OCI-LY7 (cell line): ENCODE data around the gene MPC1. TPM values are rescaled to one million over a fixed set of nuclear protein-coding genes. Genes with fewer than 3 reads are reported as not detected.
"Not testable (repeated sequence)": the region's sequence is repeated elsewhere in the genome, so short reads cannot be mapped to it uniquely, and the experiment has no call there.

Experiments
- BruUV-seq: library from RNA; stranded (reverse); fragments of 400-500 nt; replicated peaks from 2 replicates; lab custom pipeline; 2021; lab: Mats Ljungman, UMichigan
- CTCF ChIA-PET: fragments of 300-600 bp; sonication (Branson Sonifier 250); formaldehyde crosslinking; loops from one replicate; lab custom pipeline; 2022; ENCODE audit warnings: antibody characterized with exemption; ENCODE audit not compliant: unreplicated experiment; lab: Charles Lee
- POLR2A ChIA-PET: fragments of 300-600 bp; sonication (Branson Sonifier 250); formaldehyde crosslinking; loops from one replicate; lab custom pipeline; 2022; ENCODE audit warnings: antibody characterized with exemption; lab: Charles Lee
- DNase-seq: peaks from one replicate; pipeline ENCODE4 v3.0.0-alpha.2; 2015; ENCODE audit warnings: low spot score
- H2AFZ ChIP-seq: fragments of 200-600 bp; sonication (generic), shearing (Covaris generic); 2 replicates; pipeline ENCODE4 v1.6.1; 2014; ENCODE audit warnings: mild to moderate bottlenecking, antibody characterized with exemption, low read length, moderate library complexity
- H3K27ac ChIP-seq: fragments of 200-600 bp; sonication (generic); 2 replicates; pipeline ENCODE4 v1.5.1; 2014; ENCODE audit warnings: mixed run types, low read depth, mild to moderate bottlenecking, moderate library complexity, low read length, inconsistent platforms; ENCODE audit not compliant: poor library complexity, severe bottlenecking
- H3K36me3 ChIP-seq: fragments of 200-600 bp; sonication (generic); 2 replicates; pipeline ENCODE4 v1.6.1; 2014; ENCODE audit warnings: mild to moderate bottlenecking, antibody characterized with exemption, low read length, moderate library complexity, mixed read lengths; ENCODE audit not compliant: insufficient read depth
- H3K4me1 ChIP-seq: fragments of 200-600 bp; sonication (generic); 2 replicates; pipeline ENCODE4 v1.5.1; 2014; ENCODE audit warnings: mild to moderate bottlenecking, low read length; ENCODE audit not compliant: insufficient read depth, poor library complexity, severe bottlenecking
- H3K4me2 ChIP-seq: fragments of 200-600 bp; sonication (generic); 2 replicates; pipeline ENCODE4 v1.6.1; 2014; ENCODE audit warnings: mild to moderate bottlenecking, low read length
- H3K4me3 ChIP-seq: fragments of 200-600 bp; sonication (generic); 2 replicates; pipeline ENCODE4 v1.5.1; 2014; ENCODE audit warnings: mild to moderate bottlenecking, low read depth, low read length; ENCODE audit not compliant: poor library complexity, severe bottlenecking
- H3K79me2 ChIP-seq: fragments of 200-600 bp; sonication (generic); 2 replicates; pipeline ENCODE4 v1.6.1; 2016; ENCODE audit warnings: low read depth, mild to moderate bottlenecking, low read length, moderate library complexity, mixed read lengths; ENCODE audit not compliant: insufficient read depth
- H3K9me2 ChIP-seq: fragments of 200-600 bp; sonication (generic); 2 replicates; pipeline ENCODE4 v1.6.1; 2016; ENCODE audit warnings: mild to moderate bottlenecking, low read length, mixed read lengths; ENCODE audit not compliant: insufficient read depth
- H3K9me3 ChIP-seq: fragments of 200-600 bp; sonication (generic); 2 replicates; pipeline ENCODE4 v1.6.1; 2014; ENCODE audit warnings: mild to moderate bottlenecking, mixed run types, low read length, mixed read lengths
- H4K20me1 ChIP-seq: fragments of 200-600 bp; sonication (generic); 2 replicates; pipeline ENCODE4 v1.6.1; 2014; ENCODE audit warnings: mild to moderate bottlenecking, antibody characterized with exemption, low read length, moderate library complexity, mixed read lengths; ENCODE audit not compliant: insufficient read depth
- CTCF ChIP-seq: fragments of 200-600 bp; sonication (generic); conservative IDR thresholded peaks from 2 replicates; pipeline ENCODE4 v1.5.1; 2014; ENCODE audit warnings: mild to moderate bottlenecking, antibody characterized with exemption, low read length, moderate library complexity, mixed read lengths
- EZH2phosphoT487 ChIP-seq: fragments of 200-600 bp; sonication (generic); IDR thresholded peaks from 2 replicates; pipeline ENCODE4 v1.6.1; 2018; ENCODE audit warnings: low read depth, borderline replicate concordance, mild to moderate bottlenecking, mixed run types, antibody characterized with exemption, low read length, moderate library complexity, mixed read lengths
- intact Hi-C: fragments of 100-400 bp; cut with micrococcal nuclease; formaldehyde crosslinking; loops from one replicate; pipeline ENCODE4 v1.10.0; 2022; ENCODE audit not compliant: unreplicated experiment
- total RNA-seq, 2 experiments: library from RNA; depleted of rRNA in 1 of 2; stranded (reverse); fragments of >200 nt in 1 of 2; shearing (Covaris generic) in 1 of 2; gene quantifications; 2 replicates each; pipeline ENCODE4 v1.2.3, GENCODE V29; 2014 to 2022

MPC1 gene
- total RNA-seq, 2 experiments from 2014 or later, result 36.1 to 38.1 TPM

GRCh38 chr6:166346965-166347364 is 35.8 kb downstream of the MPC1 start:
- BruUV-seq, result no TSS peak
- ChIA-PET CTCF (interaction anchor here (0.6 kb wide), 1 partner anchor 602 kb away, joined by 3 read pairs; no protein-coding TSS in a partner anchor), POLR2A (interaction anchor here (0.7 to 0.9 kb wide), 3 partner anchors 10 to 1614 kb away, joined by 3 to 5 read pairs (median 4); no protein-coding TSS in a partner anchor)

GRCh38 chr6:166346449-166346848 is 36.3 kb downstream of the MPC1 start:
- POLR2A ChIA-PET, result interaction anchor here (0.7 to 0.9 kb wide), 3 partner anchors 11 to 1615 kb away, joined by 3 to 5 read pairs (median 4); no protein-coding TSS in a partner anchor
- intact Hi-C loops, result loop anchor here (10.0 kb wide), 1 partner anchor 608 kb away; the partner anchor contains the start of gene RNASET2
- BruUV-seq, result no TSS peak
- no peaks in the 10 kb centered on the region for H3K36me3 ChIP-seq
- H3K4me1 ChIP-seq, result peaks cover 7% of the 10 kb centered on the region
- no peak overlapping the region for H3K4me2 ChIP-seq
- no peaks in the 10 kb centered on the region for H4K20me1 ChIP-seq
- no peak overlapping the region for H3K27ac ChIP-seq
- H2AFZ ChIP-seq, result no peak overlapping the region
- CTCF ChIA-PET, result no interaction called here
- no peaks in the 10 kb centered on the region for H3K9me2 ChIP-seq
- TF ChIP-seq EZH2phosphoT487 (no peak), CTCF (no peak)
- no peak overlapping the region for H3K4me3 ChIP-seq
- DNase-seq, result no peak
- H3K79me2 ChIP-seq, result peaks cover 15% of the 10 kb centered on the region
- 0 out of 2 replicates have a peak, but pooled peaks cover 3% of the 10 kb centered on the region for H3K9me3 ChIP-seq

More at GRCh38 chr6:166346965-166347364, 35.8 kb downstream of the MPC1 start:
- Histone ChIP-seq H4K20me1 (no peaks in the 10 kb centered on the region), H2AFZ (no peak overlapping the region), H3K9me3 (0 out of 2 replicates have a peak, but pooled peaks cover 3% of the 10 kb centered on the region), H3K79me2 (peaks cover 9% of the 10 kb centered on the region), H3K4me1 (peaks cover 7% of the 10 kb centered on the region), H3K36me3 (no peaks in the 10 kb centered on the region), H3K27ac (no peak overlapping the region), H3K4me3 (no peak overlapping the region), H3K9me2 (no peaks in the 10 kb centered on the region), H3K4me2 (no peak overlapping the region)
- intact Hi-C loops, result loop anchor here (10.0 kb wide), 1 partner anchor 608 kb away; the partner anchor contains the start of gene RNASET2
- no peak for TF ChIP-seq CTCF
- TF ChIP-seq EZH2phosphoT487, result no peak
- no peak for DNase-seq

- POLR2A ChIA-PET, result interaction anchor here (0.6 kb wide), 1 partner anchor 1485 kb away, joined by 3 read pairs; no protein-coding TSS in a partner anchor
- not testable (repeated sequence) for H3K4me2 ChIP-seq
Measured at GRCh38 chr6:166345672-166346071, 37.1 kb downstream of the MPC1 start.

DNA sequence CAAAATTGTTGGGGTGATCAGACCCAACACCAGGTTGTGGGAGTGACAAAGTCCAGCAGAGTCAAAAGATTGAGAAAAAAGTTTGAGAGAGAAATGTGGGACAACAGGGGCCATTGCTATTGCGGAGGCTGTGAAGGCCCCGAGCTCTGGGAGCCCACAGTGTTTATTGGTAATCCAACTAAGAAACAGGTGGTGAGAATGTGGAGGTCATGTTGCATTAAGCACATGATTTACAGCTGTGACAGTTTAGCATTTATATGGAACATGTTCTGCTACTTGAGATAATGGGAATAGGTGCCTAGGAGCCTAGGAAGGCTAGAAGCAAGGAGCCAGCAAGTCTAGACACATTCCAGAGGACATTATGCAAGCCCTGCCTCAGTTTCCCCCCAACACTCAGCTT is 37.8 kb downstream of the MPC1 start:
- POLR2A ChIA-PET, result interaction anchor here (0.6 to 1.1 kb wide), 2 partner anchors 37 to 1486 kb away, joined by 3 read pairs; no protein-coding TSS in a partner anchor
- H3K27ac ChIP-seq, H3K36me3 ChIP-seq, BruUV-seq, DNase-seq, CTCF ChIA-PET, H2AFZ ChIP-seq, H3K9me2 ChIP-seq, H3K9me3 ChIP-seq, H4K20me1 ChIP-seq, H3K4me2 ChIP-seq, H3K4me3 ChIP-seq: not testable (repeated sequence)
- H3K79me2 ChIP-seq, result peaks cover 30% of the 10 kb centered on the region
- H3K4me1 ChIP-seq, result peaks cover 22% of the 10 kb centered on the region
- intact Hi-C loops, result loop anchor here (10.0 kb wide), 1 partner anchor 610 kb away; the partner anchor contains the start of gene RNASET2

More at GRCh38 chr6:166345672-166346071, 37.1 kb downstream of the MPC1 start:
- peaks cover 22% of the 10 kb centered on the region for H3K79me2 ChIP-seq
- H4K20me1 ChIP-seq, H3K4me3 ChIP-seq, H3K9me2 ChIP-seq, H3K27ac ChIP-seq, DNase-seq, H3K36me3 ChIP-seq, BruUV-seq, H2AFZ ChIP-seq, CTCF ChIA-PET, H3K9me3 ChIP-seq: not testable (repeated sequence)
- intact Hi-C loops, result loop anchor here (10.0 kb wide), 1 partner anchor 609 kb away; the partner anchor contains the start of gene RNASET2
- peaks cover 14% of the 10 kb centered on the region for H3K4me1 ChIP-seq
